GM21723 (cell line): Measurements from ENCODE around the gene SLC44A5.
"Not testable (repeated sequence)": the region's sequence is repeated elsewhere in the genome, so short reads cannot be mapped to it uniquely, and the experiment has no call there.

Experiments used
- ATAC-seq: cut with Tn5 transposase; IDR thresholded peaks from one replicate; pipeline ENCODE4 v1.9.1; 2021; ENCODE audit warnings: mild to moderate bottlenecking, moderate library complexity; ENCODE audit not compliant: unreplicated experiment

Gene SLC44A5

DNA sequence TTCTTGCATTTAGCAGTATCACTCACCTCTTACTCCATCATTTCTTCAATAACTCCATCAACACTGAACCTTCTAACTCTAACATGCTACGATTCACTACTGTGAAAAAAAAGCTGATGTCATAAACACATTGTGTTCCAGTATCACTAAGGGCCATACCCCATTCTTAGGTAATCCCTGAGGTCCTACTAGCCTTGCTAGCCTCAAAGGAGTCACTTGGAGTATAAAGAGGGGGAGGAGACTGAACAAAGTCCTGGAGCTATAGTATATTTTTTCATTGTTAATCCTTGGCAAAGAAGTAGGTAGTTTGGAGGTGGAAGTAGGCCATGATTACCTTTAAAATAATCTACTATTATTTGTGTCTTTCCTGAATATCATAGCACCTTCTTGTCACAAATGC lies at the start of gene SLC44A5:
TSS of gene SLC44A5 (minus strand) at position 101 of the 400 bp plus-strand sequence. CDS start 69,667 bp downstream, outside the sequence.
- ATAC-seq: no peak

DNA sequence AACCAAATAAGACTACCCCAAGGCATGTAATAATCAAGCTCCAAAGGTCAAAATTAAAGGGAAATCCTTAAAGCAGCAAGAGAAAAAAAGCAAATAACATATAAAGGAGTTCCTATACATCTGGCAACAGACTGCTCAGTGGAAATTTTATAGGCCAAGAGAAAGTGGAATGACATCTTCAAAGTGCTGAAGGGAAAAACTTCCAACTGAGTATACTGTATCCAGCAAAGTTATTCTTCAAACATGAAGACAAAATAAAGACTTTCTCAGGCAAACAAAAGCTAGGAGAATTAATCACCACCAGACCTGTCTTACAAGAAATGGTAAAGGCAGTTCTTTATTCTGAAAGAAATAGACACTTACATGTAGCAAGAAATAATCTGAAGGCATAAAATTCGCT lies 45.0 kb upstream of the SLC44A5 start:
- no peak for ATAC-seq

DNA sequence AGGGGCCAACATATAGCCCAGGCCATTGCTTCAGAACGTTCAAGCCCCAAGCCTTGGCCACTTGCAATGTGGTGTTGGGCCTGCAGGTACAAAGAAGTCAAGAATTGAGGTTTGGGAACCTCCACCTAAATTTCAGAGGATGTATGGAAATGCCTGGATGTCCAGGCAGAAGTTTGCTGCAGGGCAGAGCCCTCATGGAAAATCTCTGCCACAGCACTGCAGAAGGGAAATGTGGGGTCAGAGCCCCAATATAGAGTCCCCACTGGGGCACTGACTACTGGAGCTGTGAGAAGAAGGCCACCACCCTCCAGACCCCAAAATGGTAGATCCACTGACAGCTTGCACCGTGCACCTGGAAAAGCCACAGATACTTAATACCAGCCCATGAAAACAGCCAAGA lies 36.3 kb upstream of the SLC44A5 start:
- not testable (repeated sequence) for ATAC-seq

DNA sequence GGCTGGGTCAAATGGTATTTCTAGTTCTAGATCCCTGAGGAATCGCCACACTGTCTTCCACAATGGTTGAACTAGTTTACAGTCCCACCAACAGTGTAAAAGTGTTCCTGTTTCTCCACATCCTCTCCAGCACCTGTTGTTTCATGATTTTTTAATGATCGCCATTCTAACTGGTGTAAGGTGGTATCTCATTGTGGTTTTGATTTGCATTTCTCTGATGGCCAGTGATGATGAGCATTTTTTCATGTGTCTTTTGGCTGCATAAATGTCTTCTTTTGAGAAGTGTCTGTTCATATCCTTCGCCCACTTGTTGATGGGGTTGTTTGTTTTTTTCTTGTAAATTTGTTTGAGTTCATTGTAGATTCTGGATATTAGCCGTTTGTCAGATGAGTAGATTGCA lies 34.2 kb upstream of the SLC44A5 start:
- not testable (repeated sequence) for ATAC-seq

DNA sequence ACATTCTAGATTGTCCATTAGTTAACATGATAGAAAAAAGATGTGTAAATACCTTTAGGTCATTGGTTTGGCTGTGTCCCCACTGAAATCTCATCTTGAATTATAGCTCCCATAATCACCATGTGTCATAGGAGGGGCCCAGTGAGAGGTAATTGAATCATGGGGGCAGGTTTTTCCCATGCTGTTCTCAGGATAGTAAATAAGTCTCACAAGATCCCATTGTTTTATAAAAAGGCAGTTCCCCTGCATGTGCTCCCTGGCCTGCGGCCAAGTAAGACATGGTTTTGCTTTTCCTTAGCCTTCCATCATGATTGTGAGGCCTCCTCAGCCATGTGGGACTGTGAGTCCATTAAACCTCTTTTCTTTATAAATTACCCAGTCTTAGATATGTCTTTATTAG lies 32.5 kb upstream of the SLC44A5 start:
- no peak for ATAC-seq

DNA sequence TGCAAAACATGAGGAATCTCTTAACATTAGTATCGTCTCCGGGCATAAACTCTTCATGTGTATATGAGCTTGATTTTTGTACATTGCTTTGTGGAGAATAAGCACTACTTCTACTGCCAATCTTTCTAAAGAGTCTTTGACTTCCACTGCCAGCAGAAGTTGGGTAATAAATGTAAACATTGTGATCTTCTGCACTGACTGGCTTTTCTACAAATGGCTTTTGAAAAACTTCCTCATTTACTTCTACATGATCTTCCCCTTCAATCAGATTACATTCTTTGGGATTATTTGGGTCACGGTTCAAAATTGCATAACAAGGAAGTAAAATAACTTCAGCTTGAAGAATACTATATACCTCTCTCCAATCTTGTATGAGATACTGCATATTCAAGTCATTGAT lies 30.4 kb upstream of the SLC44A5 start:
- no peak for ATAC-seq

DNA sequence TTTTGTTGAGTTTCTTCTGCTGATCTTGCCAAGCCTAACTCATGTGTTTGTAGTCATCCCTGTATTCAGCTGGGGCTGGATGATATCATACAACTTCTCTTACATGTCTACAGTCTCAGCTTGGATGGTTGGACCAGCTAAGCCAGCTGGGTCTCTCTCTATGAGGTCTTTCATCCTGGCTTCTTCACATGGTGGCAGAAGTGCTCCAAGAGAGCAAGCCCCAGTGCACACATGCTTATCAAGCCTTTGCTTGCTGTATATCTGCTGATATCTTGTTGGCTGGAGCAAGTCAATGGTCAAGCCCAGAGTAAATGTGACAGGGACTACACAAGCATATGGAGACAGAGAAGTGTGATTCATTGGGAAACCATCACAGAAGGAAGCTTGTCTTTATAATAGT lies 29.2 kb upstream of the SLC44A5 start:
- no peak for ATAC-seq

DNA sequence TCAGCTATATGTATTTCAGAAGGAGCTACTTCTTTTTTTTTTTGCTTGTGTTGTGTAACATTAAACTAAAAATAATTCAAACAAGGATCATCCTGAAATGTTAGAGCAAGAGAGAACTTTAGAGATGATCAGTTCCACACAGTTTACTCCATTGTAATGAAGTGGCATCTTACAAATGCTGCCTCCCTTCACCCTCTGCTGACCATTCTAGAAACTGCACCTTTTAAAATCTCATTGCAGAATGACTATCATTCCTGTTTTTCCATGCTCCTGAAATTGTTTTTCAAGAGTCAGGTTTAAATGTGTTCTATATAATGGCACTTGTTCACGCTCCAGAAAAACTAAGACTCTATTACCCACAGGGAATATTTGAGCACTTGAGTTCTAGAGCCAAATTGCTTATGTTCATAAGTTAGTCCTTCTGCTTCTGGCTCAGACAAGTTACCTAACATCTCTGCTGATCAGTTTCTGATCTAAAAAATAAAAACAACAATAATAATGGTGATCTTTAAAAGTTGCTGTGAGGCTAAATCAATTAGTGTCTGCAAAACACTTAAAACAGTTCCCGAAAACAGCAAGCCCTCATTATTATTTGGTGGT lies 21.5 kb upstream of the SLC44A5 start:
- ATAC-seq: peak; percentile 78

DNA sequence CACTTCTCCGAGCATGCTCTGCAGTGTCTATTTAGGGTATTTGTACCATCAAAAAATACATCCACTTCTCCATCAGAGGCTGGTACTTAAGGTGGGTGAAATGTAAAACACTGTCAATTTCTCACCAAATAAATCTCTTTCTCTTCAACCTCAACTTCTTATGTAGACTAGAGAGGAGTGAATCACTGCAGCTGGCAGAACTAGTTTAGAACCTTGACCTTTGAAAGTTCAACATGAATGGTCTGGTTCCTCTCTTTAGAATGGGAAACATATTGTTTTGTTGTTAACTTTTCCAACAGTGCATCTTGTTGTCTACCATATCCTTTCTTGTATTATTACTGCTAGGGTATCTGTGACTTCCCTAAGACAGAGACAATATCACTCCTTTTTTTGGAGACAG lies 20.1 kb upstream of the SLC44A5 start:
- ATAC-seq: no peak

DNA sequence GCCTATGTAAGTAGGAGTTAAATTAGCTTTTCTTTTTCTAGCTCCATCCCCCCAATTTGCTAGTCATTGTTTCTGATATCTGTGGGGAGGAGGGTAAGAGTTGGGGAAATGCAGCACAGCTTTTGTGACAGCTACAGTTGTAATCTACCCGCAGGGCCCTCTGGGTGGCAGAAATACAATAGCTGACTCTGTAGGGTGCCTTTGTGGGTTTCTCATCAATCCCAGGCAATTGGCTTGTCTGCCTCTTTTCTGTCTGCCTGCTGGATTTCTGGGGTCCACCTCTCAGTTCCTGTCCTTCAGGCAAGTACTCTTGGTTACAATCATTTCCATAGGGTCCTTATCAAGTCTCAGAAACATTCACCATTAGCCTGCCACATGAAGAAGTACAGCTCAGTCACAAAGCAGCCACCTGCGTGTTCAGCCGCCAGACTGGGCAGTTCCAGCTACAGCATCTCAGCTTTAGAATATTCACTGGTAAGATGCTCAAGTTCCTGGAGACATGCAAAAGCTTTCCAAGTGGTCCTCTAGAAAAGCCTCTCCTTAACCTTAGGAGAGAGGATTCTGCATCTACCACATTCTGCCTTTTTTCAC lies 19.2 kb upstream of the SLC44A5 start:
- ATAC-seq: no peak

DNA sequence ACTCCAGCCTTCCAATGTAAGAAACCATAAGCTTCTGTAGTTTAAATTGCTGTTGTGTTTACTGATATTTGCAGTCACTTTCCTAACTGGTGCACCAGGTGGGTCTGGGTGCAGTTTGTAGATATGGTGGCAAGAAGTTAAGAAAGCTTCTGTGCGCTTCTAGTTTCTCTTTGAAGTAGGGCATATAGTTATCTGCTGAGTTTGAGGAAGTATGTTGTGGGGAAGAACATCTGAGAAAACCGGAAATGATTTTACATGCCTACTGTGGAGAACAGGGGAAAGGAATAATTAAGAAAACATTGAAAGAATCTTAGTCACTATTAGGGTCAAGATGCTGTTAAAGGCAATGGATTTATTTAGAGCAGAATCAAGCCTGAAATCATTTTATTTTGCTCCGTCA lies 14.9 kb upstream of the SLC44A5 start:
- no peak for ATAC-seq

DNA sequence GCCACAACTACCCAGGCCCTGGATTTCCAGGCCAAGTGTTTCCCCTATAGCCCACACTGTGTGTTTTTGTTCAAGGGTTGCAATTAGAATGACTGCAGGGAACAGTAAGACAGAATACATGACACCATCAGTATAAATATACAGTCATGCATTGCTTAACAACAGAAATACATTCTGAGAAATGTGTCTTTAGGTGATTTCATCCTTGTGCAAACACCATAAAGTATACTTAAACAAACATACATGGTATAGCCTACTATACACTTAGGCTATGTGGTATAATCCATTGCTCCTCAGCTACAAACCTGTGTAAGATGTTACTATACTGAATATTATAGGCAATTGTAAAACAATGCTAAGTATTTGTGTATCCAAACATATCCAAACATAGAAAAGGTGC lies 7.5 kb upstream of the SLC44A5 start:
- ATAC-seq: no peak

DNA sequence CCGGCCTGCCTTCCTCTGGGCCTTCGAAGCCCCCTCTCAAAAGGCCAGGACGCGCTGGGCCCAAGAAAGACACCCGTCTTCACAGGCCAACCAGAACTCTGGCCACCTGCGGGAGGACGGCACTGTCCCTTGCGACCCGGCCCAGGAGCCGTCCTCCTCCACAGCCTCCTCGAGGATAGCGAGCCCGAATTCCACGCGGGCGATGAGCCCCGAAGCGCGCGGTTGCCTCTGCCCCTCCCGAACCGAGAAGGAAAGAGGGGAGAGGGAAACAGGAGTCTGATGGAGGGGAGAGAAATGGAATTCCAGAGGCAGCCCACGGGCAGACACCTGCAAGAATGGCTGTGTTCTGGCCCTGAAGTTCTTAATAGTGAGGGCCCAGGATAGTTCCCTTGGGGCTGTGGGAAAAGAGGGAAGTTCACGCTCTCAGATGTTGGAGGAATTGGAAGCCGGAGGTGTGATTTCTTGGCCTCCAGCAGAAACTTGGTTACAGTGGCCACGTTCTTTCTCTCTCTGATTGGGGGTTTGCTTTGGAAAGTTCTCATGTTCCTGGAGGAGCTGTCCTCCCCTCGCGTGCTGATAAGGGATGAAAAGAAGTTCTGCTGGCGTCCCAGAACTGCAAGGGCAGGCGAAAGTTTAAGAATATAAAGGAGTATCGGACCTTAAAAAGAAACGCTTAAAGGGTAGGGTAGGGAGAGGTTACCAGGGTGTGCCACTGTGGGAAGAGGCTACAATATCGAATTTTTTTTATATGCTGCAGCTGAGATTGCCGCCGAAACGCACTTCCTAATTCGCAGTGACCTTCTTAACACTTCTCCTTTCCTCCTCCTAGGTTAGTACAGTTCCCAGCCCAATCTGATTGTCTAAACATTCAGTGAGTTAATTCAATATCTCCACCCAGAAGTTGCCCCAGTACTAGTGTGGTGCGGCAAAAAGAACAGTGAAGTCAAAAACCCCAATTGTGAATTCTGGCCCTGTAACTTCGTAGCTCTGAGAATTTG lies 5.8 kb upstream of the SLC44A5 start:
- ATAC-seq: no peak

DNA sequence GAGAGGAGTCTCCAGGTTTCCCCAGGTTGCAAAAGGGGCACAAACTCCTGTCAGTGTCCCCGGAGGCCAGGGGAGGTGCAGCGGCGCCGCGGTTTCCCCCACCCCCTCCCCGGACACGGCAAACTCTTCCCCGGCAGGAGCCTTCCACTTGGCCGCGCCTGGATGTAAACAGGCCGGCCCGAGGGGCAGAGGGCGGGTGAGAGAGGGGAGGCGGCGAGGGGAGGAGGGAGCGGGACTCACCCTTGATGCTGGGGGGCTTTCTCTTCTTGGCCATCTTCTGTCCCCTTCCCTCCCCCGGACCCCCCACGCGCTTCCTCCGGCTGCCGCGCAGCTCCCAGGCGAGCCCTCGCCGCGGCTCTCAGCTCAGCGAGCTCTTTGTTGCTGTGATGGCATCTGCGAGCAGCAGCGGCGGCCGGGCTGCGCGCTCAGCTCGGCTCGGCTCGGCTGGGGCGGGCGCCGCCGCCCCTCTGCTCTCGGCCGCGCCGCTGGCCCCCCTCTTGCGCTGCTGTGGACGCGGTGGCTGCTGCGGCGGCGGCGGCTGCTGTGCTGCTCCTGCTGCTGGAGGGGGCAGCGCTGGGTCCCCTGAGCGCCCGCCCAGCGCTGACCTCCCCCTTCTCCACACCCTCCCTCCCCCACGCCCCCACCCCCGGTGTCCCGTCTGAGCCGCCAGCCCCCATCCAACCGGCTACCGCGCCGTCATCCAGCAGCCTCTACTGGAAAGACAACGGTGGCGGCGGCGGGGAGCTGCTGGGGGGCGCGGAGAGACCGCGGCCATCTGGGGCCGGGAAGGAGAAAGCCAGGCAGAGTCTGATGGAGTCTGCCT lies 4.9 kb upstream of the SLC44A5 start:
- peak; percentile 59 for ATAC-seq

DNA sequence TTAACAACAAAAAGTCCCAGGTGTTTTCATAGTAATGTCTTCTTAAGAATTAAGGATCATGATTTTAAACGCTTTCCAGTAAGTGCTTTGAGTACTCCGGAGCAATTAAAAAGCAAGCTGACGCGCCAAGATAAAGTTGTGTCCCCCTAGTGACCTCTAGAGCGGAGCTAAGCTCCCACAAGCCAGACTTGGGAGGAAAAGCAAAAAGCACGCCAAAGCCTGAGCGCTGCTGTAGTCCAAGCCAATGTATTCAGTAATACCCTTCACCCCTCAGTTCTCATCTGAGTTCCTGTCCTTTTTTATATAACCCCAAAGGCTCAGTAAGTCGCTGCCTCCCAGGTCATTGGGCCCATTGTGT lies 3.5 kb upstream of the SLC44A5 start:
- peak; percentile 18 for ATAC-seq

DNA sequence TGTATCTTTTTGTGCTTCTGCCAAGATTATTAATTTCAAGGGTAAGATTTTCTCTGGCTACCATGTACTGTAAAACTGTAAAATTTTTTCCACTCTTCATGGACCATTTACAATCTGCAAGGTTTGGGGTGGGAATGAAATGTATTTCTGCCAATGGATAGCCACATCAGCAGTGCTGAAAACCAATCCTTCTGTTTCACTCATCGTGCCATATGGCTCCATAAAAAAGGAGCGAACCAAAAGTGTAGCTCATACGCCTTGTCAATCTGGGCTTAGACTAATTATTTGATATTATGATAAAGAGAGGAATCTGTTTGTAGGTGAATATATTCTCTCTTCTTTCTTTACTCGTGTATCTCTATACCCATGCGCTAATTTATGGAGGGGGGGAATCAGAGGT lies 3.0 kb upstream of the SLC44A5 start:
- no peak for ATAC-seq

DNA sequence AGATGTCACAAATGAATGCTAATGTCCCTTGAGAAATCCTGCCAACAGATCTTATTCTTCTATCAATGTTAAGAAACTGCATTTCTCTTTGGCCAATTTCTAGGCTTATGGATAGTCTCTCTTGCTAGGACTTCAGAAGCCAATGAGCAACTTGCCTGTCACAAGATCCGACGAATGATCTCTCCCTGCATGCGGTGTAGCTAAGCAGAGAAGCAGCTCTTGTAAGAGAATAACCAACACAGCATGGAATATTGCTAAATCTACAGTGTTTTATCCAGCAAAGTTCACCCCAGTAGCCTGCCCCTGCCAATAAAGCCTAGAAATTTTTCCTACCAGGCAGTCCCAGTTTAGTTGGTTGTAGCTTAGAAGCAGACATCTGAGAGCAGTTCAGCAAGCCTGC lies 2.1 kb upstream of the SLC44A5 start:
- no peak for ATAC-seq

DNA sequence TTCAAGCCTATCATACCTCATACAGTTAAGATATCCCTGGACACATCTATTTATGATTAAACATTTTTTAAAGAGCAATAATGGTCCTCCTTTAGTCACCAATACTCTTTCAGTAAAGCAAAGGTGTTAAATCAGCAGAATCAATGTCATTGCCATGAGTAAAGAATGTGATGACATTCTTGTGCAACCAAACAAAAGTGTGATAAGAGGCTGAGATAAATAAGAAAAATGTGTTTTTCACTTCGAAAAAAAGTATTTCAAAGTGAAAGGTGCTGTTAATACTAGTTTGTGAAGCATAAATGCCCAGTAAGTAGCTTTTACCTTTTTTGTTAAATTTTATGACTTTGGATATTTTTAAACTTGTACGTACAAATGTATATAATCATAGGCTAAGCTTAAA lies 8.4 kb downstream of the SLC44A5 start:
- ATAC-seq: no peak

DNA sequence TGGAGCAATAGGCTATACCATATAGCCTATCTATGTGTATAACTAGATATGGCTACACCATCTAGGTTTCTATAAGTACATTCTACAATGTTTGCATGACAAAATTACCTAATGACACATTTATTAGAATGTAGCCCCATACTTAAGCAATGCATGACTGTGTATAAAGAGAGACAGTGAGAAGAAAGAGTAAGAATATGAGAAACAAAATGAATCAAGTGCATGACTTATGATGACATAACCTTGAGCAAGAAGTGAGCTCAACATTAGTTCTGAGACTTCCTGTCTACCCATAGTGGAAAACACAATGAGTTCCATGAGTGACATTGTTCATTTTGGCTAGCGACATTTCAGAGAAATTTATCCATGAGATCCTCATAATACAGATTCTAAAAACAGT lies 10.1 kb downstream of the SLC44A5 start:
- ATAC-seq: no peak

DNA sequence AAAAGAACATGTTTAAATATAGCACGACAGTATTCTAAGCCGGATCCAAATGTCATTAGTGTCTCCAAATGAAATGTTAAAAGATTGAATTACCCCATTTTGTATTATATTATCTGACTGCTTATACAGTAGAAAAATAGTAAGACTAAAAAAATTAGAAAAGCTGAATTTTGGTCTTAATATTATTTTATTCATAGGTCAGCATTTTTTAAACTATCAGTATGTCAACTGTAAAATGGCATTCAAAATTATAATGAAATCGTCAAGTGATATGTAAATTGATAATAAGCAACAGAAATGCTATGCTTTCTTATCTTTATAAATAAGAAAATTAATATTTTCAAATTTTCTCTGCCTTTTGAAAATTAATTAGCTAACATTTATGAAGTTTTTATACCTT lies 16.6 kb downstream of the SLC44A5 start:
- no peak for ATAC-seq

DNA sequence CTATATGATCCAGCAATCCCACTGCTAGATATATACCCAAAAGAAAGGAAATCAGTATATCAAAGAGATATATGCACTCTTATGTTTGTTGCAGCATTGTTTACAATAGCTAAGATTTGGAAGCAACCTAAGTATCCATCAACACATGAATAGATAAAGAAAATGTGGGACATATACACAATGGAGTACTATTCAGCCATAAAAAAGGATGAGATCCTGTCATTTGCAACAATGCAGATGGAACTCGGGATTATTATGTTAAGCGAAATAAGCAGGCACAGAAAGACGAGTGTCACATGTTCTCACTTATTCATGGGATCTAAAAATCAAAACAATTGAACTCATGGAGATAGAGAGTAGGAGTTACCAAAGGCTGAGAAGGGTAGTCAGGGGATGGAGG lies 17.5 kb downstream of the SLC44A5 start:
- not testable (repeated sequence) for ATAC-seq
